ENCODE measurements around the gene TNS1.
A peak's percentile ranks its signal among the peaks of the same experiment; 100 is the strongest.

Gene TNS1

DNA sequence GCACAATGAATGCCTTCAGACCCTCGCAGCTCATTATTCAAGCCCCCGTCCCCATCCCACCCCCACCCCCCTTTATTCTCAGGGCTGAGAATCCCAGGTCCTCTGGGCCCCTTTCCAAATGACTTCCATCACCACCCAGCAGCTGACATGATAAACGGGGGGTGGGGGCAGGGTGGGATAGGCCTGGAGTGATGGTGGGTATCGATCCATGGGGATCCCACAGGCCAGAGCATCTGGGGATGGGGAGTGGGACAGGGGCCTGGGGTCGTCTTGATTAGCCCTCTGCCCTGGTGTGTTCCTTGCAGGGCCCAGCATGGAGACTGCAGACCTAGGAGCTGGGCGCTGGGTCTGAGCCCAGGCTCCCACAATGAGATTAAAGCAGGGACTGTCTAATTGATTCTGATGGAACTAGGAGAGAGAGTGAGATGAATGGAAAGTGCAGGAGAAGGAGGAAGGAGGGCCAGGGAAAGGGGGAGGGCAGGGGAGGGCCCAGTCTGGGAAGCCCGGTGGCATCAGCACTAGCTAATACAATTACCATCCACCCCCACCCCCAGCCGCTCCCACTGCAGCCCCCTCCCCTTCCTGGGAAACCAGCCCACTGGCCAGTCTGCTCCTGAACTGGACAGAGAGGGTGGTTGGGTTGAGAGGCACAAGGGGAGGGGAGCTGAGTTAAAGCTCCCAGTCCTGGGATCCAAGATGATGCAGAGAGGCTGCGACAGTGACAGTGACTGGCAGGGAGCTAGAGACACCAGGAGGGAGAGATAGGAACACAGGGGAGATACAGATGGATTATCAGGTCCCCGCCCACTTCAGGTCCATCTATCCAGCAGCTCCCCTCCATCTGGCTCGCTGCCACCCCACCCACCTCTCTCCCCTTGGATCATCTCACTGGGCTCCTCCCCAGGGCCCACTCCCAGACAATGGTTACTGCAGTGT is 13.1 kb upstream of the TNS1 start:
- no peak for DNase-seq

DNA sequence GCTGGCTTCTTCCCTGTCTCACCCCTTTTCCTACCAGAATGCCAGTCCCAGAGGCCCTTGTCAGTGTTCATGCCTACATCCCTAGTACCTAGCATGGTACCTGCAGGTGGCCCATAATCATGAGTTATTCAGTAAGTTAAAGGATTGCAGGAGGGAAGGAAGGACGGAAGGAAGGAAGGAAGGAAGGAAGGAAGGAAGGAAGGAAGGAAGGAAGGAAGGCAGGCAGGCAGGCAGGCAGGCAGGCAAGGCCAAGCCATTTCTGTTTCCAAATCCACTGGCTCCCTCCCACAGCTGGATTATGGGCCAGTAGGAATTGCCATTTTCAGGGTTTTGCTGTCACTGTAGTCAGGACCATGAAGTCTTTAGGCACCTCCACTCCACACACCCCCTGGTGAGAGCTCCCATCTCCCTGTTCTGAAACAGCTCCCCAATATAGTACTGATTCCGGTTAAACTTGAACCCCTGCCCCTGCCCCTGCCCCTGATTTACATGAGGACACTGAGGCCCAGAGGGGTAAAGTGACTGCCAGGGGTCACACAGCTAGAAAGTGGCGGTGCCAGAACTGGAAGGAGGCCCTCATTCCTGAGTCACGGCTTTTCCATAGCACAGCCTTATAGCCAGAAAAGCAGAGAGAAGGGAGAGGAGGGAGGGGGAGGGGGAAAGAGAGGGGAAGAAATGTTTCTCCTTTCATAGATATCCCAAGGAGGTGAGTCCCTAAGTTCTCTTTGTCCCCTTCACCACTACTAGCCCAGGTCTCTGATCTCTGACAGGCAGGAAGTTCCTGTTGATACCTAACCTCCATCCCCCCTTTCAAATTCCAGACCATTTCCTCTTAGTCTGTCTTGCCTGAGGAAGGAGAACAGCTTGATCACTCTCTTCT is 12.2 kb upstream of the TNS1 start:
- no peak for DNase-seq

DNA sequence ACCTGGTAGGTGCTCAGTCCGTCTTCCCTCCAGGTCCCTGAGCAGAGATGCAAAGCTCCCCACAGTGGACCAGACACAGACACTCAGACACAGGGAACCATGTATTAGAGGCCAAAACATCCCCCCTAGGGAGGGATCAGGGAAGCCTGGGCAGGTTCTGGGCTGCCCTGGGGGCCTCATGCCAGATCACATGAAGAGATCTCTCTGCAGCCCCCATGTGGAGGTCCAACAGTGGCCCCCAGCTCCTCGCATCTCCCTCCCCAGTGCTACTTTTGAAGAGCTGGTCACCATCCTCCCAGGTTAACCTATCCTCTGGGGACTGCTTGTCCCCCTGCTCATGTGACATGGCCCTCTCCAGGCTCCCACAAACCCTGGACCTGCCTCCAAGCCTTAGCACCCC is 10.5 kb upstream of the TNS1 start:
- no peak for DNase-seq

GRCh38 chr2:218012284-218012683 is 9.5 kb upstream of the TNS1 start:
- no peak for DNase-seq

DNA sequence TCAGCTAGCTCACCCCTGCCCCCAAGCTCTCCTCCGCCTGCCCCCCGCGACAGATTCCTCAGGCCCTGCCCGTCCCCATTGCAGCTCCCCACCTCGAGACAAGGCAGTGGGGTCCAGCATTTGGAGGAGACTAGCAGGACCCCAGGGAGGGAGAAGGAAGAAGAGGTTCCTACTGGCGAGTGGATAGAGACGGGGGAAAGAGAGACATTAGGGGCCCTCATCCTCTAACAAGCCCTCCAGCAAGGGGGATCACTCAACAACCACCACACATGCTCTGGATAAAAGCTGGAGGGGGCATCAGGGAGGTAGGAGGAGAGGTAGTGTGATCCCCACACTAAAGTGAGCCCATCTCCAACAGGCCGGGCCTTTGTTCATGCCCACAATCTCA is 8.9 kb upstream of the TNS1 start:
- DNase-seq = no peak

DNA sequence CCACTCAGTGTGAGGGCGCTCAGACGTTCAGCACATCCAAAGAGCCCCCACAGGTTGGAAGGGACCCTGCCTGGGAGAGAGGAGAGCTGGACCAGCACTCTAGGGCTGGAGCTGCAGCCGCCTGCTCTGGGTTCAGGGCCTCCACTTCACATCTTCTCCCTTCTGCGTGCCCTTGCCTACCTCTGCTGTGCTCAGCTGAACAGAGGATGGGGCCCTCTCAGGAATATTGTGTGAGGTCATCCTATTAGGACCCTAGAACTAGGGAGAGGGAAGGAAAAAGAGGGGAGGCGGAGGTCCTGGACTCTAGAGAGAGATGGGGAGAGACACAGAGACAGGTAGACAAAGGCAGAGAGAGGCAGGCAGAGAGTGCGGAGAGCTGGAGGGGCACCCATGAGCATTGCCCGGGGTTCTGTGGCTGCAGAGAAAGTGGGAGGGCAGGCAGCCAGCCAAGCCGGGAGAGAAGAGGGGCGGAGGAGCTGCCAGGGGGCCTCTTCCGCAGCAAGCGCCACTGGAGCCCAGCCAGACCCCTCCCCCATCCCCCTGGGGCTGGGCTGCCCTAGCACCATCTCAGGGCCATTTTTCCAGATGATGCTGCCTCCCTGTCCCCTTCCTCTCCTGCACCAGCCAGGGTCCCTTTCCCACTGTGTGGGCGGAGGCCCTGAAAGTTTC is 8.3 kb upstream of the TNS1 start:
- DNase-seq = no peak

DNA sequence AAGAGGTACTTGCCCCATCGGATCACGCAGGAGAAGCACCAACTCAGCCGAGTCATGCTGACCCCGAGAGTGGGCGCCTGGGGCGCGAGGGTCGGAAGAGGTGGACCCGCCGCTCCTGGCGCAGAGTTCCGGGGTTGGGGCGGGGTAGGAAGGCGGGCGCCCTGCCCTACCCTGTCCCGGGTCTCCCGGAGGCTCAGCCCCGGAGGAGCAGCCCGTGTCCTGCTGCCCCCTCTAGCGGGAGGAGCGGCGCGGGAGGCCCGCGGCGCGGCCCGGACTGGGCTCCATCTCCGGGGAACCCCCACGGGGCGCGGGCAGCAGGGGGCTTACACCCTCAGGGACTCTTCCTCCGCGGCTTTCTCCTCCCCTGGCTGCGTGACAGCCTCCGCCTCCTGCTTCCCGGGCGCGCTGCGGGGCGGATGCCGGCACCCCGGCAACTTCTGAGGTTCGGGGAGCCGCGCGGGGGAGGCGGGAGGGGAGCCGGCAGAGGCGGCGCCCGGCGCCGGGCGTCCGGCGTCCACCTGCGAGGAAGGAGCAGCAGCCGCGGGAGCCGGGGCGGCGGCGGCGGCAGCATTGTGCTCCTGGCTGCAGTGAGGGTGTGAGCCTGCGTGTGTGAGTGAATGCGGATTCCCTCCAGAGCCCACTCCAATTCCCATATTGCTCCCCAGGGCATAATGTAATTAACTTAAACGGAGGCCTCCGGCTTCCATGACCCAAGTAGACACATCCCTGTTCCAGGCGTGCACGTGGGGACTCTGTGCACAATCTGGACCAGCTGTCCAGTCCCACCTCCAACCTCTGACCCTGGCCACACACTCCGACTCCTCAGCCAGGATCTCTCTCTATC is 7.6 kb upstream of the TNS1 start:
- peak in 1 of 5 experiments; percentile 11 for DNase-seq

DNA sequence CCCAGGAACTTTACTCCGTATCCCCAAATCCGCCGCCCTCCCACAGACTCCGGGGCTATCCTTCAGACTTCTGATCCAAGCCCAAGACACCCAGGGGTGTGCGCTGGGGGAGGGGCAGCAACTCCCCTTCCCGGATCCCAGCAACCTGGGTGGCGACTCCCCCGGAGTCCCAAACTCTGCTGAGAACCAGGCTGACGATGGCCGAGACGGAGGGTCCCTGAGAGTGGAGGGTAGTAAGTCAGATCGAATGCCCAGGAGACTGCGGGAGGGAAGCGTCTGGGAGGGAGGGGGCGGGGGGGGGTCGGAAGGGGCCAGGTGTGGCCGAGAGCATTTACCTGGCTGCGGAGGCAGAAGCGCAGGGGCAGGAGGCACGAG is 7.0 kb upstream of the TNS1 start:
- DNase-seq = no peak

GRCh38 chr2:218009231-218009630 is 6.4 kb upstream of the TNS1 start:
- DNase-seq = no peak

GRCh38 chr2:218008060-218009040 is 5.6 kb upstream of the TNS1 start:
- DNase-seq = no peak

DNA sequence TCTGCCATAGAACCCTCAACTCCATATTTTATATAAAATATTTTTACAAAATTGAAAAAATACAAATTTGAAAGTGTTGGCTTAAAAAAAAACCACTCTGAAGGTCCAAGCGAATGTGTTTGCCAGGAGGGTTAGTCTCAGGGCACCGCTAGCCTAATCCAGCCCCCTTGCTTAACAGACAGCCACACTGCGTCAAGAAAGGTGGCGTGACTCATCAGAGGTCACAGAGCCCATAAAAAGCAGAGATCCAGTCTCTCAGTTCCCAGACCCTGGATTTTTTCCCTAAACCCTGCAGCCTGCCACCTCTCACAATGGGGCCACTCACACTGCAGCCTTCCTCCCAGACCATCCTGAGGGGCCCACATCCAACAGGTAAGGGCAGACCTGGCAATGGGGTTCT is 3.9 kb upstream of the TNS1 start:
- DNase-seq = no peak

DNA sequence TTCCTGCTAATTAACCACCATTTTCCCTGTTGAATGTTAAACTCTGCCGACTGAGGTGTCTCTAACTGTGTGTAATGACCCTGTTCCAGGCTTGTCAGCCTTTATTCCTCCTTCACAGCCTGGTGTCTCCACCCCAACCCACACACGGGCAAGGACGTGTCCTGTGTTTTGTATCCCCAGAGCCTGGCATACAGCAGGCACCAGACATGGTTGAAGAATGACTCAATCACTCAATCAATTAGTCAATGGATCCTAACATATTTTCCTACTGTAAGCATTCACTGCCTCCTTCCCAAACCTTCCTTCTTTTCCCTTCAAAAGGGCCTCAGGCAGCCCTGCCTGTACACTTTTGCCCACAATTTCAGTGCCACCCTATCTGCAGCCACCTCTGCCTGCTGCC is 2.7 kb upstream of the TNS1 start:
- DNase-seq = no peak

DNA sequence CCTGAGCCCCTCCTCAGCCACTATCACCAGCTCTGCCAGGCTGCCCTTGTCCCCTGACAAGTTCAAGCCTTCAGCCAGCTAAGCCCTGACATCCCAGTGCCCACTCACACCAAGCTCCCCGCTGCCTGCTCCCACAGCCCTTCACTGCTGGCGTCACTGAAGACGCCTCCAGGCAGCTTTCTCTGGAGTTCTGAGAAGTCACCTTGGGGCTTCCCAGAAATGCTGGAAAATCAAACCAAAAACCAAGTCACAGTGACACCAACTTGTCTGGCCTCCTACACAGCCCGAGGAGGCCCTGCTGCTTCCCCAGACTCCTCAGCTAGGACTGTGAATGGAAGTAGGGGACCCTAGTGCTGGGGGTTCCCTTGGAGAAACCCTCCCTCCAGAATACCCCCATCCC is 2.2 kb upstream of the TNS1 start:
- no peak for DNase-seq

DNA sequence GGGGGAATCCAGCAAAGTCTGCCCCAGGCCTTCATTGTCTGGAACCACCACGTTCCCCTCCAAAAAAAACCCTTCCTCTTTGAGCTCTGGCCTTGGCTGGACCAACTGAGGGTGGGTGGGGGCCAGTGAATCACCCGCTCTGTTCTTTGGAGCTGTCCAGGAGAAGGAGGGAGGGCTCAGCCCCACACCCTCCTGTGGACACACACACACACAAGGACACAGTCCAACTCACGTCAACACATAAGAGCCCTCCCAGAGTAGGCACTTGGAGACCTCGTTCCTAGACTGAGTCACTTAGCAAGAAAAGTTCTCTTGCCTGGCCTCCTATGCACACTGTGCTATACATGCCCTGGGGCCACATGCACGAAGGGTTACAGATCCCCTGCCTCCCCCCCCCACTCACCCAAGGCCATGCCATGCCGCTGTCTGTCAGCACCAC is 1.2 kb upstream of the TNS1 start:
- no peak for DNase-seq

DNA sequence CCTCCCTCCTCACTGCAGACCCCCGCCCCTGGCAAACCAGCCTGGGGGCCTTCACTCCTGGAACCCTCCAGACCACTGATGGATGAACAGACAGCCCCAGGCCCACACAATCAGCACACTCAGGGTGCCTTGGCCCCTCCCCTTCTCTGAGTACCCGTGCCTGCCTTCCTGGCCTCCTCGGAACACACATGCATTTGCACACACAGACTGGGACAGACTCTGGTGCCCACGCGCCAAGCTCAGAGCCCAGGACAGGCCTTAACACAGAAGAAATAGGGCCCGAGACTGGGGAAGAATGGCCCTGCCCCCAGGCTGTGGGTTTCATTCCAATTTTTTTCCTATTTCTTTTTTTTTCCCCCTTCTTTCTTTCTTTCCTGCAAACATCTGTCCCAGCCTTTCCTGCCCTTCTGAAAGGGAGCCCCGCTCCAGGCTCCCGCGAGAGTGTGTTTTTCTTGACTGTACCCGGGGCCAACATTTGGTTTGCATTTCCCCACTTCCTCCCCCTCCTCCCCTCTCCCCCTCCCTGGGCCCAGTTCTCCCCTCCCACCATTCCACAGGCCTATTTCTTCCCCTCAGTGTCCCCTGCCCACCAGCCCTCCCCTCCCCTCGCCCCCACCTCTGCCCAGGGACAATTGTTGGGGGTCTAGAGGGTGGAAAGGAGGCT is 618 bp upstream of the TNS1 start:
- no peak for DNase-seq

GRCh38 chr2:218002143-218002844 is 501 bp downstream of the TNS1 start:
- no peak for DNase-seq

GRCh38 chr2:218001629-218002028 is 1.2 kb downstream of the TNS1 start:
- DNase-seq = no peak

- DNase-seq = no peak
These were observed 2.7 kb downstream of the TNS1 start for GRCh38 chr2:218000136-218000535.

- DNase-seq = no peak
These were observed 3.2 kb downstream of the TNS1 start for GRCh38 chr2:217999595-217999959.
